HK-2 (cell line): ENCODE results near the gene LCN12.
A peak's percentile ranks its signal among the peaks of the same experiment; 100 is the strongest.
"Not testable (repeated sequence)": the region's sequence is repeated elsewhere in the genome, so short reads cannot be mapped to it uniquely, and the experiment has no call there.

Experiments used
- DNase-seq: peaks from one replicate; pipeline ENCODE4 v3.0.0-alpha.2; 2018; ENCODE audit not compliant: unreplicated experiment

Gene LCN12

DNA sequence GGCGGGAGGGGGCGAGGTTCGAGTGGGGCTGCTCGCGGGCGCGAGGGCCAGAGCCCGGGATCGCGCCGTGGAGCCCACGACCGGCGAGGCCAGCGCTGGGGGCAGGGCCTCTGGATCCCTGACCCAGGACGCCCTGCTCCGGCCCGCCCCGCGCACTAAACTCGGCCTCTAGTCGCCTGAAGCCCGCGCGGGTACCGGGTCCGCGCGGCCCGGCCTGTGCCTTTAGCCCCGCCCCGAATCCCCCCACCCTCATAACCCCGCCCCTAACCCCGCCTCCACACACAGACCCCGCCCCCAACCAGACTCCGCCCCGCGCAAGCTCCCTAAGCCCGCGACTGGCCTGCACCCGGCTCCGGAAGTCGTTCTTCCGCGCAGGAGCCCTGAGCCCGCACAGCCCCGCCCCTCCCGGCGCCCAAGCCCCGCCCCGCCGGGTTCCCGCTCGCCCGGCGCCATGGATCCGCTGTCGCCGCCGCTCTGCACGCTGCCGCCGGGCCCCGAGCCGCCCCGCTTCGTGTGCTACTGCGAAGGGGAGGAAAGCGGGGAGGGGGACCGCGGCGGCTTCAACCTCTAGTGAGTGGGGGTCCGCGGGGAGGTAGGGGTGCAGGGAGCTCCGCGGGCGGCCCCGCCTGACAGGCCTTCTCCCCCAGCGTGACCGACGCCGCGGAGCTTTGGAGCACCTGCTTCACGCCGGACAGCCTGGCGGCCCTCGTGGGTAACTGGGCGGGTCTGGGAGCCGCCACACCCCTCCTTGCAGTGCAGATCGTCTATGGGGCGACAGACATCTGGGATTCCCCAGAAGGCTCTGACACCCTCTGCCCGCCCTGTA, 40.1 kb downstream of the LCN12 start, which contains the start of gene PAXX:
PAXX (plus strand) TSS at position 430 of the 826 bp plus-strand sequence; CDS start at position 452, 22 bp downstream.
- peak; percentile 97 for DNase-seq

GRCh38 chr9:136992819-136993369, 40.8 kb downstream of the LCN12 start:
- no peak for DNase-seq

DNA sequence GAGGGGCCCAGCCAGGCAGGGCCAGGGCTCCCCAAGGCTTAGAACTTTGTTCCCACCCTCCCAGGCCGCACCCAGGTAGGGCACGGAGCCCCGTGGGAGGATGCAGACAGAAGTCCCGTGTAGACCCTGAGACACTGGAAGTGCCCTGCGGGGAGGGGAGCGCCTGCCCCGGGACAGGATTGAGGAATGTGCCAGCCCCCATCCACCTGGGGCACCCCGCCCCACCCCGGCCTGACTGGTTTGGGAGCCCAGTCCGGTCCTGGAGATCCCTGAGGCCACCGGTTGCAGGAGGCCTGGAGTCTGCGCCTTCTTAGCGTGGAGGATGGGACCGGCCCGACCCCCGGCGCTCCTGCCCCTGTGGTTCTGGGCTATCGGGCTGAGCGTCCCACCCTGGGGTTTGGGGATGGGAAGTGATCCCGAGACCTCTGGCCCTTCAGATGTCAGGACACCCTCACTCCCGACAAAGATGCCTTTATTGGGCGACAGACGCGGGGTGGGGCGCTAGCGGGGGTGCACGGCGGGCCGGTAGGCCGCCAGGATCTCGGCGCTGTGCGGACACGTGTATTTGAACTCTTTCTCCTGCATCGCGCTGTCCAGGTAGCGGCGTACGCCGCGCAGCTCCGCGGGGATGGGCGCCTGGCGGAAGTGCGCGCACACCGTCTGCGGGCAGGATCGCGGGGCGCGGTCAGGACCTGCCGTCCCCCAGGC, 42.3 kb downstream of the LCN12 start:
- DNase-seq, result no peak

- DNase-seq, result no peak
Observed at GRCh38 chr9:136994888-136995230, 42.8 kb downstream of the LCN12 start.

GRCh38 chr9:136995362-136995761, 43.3 kb downstream of the LCN12 start:
- no peak for DNase-seq

DNA sequence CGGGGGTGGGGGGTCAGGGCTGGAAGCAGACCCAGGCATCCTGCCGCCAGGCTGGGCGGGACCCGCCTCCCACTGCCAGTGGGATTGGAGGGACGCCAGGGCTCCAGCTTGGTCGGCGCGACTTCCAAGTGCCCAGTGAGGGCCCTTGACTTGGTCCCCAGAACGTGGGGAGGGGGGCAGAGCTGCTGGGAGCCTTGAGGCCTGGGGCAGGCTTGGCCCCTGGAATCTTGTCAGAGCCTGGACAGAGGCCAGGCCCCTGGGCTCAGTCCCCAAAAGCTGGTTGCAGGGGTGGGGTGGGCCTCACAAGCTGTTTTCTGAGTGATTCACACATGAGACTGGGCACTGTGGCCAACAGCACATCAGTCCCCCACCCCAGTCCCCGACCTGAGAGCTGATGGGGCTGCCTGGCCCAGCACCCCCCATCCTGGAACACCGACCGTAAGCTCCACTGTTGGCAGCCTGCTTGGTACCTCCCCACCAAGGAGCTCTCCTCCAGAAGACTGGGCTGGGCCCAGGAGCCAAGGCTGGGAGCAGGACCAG, 43.8 kb downstream of the LCN12 start:
- DNase-seq, result peak; percentile 24

DNA sequence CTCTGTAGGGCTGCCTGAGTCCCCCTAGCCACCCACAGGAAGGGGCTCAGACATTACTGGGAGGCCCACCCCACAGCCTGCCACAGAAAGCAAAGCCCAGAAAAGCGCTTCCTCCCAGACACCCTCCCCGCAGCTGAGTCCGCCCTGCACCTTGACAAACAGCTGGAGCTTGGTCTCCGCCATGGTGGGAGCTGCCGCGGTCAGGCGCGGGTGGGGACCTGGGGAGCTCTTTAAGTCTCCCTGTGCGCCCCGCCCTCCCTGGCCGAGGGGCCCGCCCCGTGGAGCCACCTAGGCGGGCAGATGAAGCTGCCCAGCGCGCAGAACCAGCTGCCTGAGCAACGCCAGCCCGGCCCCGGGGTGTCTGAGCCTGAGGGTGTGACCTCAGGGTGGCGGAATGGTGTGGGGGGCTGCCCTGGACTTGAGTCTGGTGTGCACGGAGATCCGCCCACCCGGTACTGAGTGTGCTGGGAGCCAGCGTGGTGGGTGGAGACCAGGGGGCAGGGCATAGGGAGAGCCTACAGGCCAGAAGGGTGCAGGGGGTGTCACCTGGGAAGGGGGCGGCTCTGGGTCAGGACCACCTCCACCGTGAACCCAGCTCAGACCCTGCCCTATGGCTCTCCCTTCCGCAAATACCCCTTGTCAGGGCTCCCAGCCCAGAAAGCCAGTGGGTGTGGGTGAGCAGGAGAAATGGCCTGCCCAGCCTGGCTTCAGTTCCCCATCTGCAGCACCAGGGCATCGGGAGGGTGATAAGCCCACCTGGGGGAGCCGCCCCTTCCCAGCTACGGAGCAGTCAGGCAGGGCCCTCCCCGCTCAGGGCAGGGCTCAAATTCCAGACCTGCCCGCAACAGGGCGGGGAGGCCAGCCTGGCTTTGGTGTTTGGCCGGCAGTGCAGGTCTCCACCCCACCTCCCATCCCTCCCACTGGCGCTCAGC, 44.6 kb downstream of the LCN12 start, which contains the start of gene CLIC3:
CLIC3 (minus strand) TSS at position 208 of the 932 bp plus-strand sequence; CDS start at position 183, 25 bp downstream.
- DNase-seq, result peak; percentile 16

DNA sequence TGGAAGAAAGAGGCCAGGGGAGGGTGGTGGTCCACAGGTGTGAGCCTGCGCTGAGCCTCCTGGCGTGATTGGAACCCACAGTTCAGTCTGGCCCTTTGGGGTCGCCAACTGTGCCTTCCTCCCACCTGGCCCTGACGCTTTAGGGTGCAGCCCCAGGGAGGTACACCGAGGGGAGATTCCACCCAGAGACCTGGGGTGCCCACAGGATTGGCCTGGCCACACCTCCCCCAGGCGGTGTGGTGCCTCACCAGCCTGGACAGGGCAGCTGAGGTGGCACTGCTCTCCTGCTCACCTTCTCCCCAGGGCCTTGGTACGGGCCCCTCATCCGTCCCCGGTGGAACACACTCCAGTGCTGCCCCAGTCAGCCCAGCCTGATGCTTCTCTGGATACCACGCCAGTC, 45.3 kb downstream of the LCN12 start:
- no peak for DNase-seq

DNA sequence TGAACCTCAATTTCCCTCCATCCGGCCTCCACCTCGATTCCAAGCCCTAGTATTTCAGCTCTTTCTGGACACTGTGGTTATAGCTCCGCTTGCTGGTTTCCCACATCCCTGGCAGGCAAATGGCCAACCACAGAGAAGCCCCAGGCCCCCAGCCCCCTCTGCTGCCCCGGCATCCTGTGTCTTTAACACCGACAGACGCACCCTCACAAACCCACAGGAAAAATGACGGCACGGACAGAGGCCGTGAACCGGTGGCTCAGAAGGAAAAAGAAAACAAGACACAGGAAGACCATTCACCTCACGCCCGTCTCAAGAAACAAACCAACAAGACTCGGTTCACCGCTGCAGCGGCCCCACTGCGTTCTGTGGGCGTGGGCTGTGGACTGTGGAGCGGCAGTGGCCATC, 45.8 kb downstream of the LCN12 start:
- DNase-seq, result no peak

DNA sequence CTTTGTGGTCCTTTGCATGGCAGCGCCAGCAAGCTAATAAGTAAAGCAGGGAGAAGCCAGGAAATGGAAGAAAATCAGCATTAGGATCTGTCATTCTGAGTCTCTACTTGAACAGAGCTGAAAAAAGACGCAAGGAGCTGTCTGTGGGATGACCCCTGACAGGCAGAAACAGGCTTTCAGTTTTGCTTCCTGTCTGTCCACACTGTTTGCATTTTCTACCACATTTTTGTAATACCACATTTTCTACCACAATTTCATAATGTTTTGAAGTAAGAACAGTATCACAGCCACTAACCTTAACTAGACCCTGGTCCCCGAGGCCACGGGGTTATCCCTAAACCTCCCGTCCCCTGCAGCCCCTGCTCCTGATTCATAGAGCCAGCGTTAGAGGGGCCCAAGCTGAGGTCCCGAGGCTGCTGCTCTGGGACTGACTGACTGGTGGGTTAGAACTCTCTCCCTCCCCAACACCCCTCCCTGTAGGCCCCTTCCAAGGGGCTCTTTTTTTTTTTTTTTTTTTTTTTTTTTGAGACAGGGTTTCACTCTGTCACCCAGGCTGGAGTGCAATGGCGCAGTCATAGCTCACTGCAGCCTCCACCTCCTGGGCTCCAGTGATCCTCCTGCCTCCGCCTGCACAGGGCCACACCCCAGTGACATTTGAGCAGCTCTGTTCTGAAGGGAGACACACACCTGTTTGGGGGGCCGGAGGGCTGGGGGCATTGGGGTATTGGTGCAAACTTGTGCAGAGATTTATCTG, 48.3 kb downstream of the LCN12 start:
- DNase-seq, result no peak

DNA sequence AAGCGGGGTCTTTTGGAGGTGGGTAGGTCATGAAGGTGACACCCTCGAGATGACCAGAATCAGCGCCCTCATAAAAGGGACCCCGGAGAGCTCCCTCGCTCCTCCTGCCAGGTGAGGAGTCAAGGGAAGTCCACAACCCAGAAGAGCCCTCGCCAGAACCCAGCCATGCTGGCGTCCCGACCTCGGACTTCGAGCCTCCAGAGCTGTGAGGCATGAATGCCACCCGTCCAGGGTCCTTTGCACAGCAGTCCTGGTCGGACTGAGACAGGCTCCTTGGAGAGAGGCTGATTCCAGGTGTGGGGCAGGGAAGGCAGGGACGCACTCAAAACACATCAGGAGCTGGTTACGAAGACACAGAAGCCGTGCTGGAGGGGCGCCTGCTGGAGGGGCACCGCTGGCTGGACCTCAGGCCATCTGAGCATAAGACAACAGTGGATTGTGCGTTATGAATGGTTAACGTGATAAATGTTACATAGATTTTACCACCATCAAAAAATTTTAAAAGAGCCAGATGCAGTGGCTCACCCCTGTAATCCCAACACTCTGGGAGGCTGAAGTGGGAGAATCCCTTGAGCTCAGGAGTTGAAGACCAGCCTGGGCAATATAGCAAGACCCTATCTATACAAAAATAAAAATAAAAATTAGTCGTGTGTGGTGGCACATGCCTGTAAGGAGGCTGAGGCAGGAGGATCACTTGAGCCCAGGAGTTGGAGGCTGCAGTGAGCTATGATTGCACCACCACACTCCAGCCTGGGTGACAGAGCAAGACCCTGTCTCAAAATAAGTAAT, 50.0 kb downstream of the LCN12 start:
- no peak for DNase-seq

DNA sequence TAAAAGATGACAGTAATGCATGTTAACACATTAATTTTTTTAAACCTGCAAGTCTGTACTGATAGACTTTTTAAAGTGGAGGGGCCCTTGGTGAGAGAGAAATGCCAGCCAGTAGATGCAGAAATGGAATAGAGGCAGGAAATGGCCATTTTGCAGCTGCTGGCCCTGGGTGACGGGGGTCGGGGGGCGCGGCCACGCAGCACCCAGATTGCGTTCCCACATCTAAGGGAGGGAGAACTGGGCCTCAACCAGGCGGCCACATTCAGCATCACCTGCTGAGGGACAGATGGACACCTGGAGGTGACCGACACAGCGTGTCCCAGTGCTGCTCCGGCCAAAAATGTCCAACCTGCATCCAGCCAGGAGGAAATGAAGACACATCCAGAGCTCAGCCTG, 50.6 kb downstream of the LCN12 start:
- DNase-seq, result no peak

- not testable (repeated sequence) for DNase-seq
Observed at GRCh38 chr9:137004285-137004684, 52.2 kb downstream of the LCN12 start.
